Kasumi-1 (cell line): ENCODE data around the gene AP3M1.
"Not testable (repeated sequence)": the region's sequence is repeated elsewhere in the genome, so short reads cannot be mapped to it uniquely, and the experiment has no call there.

Experiments
- DNase-seq, 2 experiments: peaks; one replicate each; lab custom pipeline; 2025; lab: John Stamatoyannopoulos, UW

Gene AP3M1

GRCh38 chr10:74150204-74150989, at the start of gene AP3M1:
Gene AP3M1 (minus strand): TSS chr10:74150828. CDS start chr10:74138379, 12,449 bp downstream.
- peak; percentile 84 to 99 for DNase-seq

- no peak for DNase-seq
Observed at GRCh38 chr10:74199315-74199714, 48.7 kb upstream of the AP3M1 start.

- no peak for DNase-seq
Observed at GRCh38 chr10:74194999-74195398, 44.4 kb upstream of the AP3M1 start.

GRCh38 chr10:74194545-74194944, 43.9 kb upstream of the AP3M1 start:
- no peak for DNase-seq

- no peak for DNase-seq
Observed at GRCh38 chr10:74190494-74190893, 39.9 kb upstream of the AP3M1 start.

GRCh38 chr10:74189999-74190421, 39.4 kb upstream of the AP3M1 start:
- DNase-seq: peak; percentile 83 to 94

GRCh38 chr10:74188617-74189016, 38.0 kb upstream of the AP3M1 start:
- DNase-seq: not testable (repeated sequence)

GRCh38 chr10:74187237-74187636, 36.6 kb upstream of the AP3M1 start:
- DNase-seq: no peak

- no peak for DNase-seq
Observed at GRCh38 chr10:74186678-74187077, 36.0 kb upstream of the AP3M1 start.

GRCh38 chr10:74179111-74179710, 28.6 kb upstream of the AP3M1 start:
- DNase-seq: no peak

GRCh38 chr10:74178042-74178791, 27.6 kb upstream of the AP3M1 start:
- DNase-seq: no peak

- peak; percentile 55 to 68 for DNase-seq
Observed at GRCh38 chr10:74177140-74177677, 26.6 kb upstream of the AP3M1 start.

- DNase-seq: peak; percentile 98 to 99
Observed at GRCh38 chr10:74176380-74177139, 25.9 kb upstream of the AP3M1 start.

- DNase-seq: peak in 1 of 2 experiments; percentile 77
Observed at GRCh38 chr10:74175510-74176379, 25.1 kb upstream of the AP3M1 start.

GRCh38 chr10:74174521-74174920, 23.9 kb upstream of the AP3M1 start:
- DNase-seq: no peak

- DNase-seq: no peak
Observed at GRCh38 chr10:74171625-74172024, 21.0 kb upstream of the AP3M1 start.

- peak in 1 of 2 experiments; percentile 17 for DNase-seq
Observed at GRCh38 chr10:74167443-74167842, 16.8 kb upstream of the AP3M1 start.

GRCh38 chr10:74165530-74165901, 14.9 kb upstream of the AP3M1 start:
- no peak for DNase-seq

GRCh38 chr10:74164716-74165529, 14.3 kb upstream of the AP3M1 start:
- no peak for DNase-seq
